Measurements from ENCODE around the gene TMEM178B.

- TF ChIP-seq CTCF (IDR thresholded peaks at IDR 0.05) = no peak
- TF ChIP-seq POLR2A (IDR thresholded peaks at IDR 0.05) = no peak
Observed at GRCh38 chr7:141144921-141145629, 71.2 kb downstream of the TMEM178B start.
